Measurements from ENCODE around the gene VPS50. TPM values are rescaled to one million over a fixed set of nuclear protein-coding genes. Genes with fewer than 3 reads are reported as not detected.

Gene VPS50
- total and polyA plus RNA-seq, 4 donors: 4.0 to 18.2 (median 11.9) TPM

- Histone ChIP-seq H3K27me3 (ENCODE audit: control insufficient read depth in 4 of 4, insufficient read depth in 4 of 4, low read length in 3 of 4) (no peaks in the 10 kb centered on the region), H3K9ac (ENCODE audit: low read depth in 1 of 2, low read length in 2 of 2) (no peak overlapping the region), H3K27ac (ENCODE audit: low read depth in 1 of 2, low read length in 2 of 2) (no peak overlapping the region), H3K36me3 (ENCODE audit: control insufficient read depth in 4 of 4, insufficient read depth in 3 of 4, low read depth in 1 of 4, low read length in 3 of 4) (peaks cover 0 to 8% (median 1%) of the 10 kb centered on the region in 4 donors), H3K4me1 (ENCODE audit: control insufficient read depth in 4 of 4, insufficient read depth in 4 of 4, low read length in 3 of 4) (no peaks in the 10 kb centered on the region), H3K4me3 (ENCODE audit: low read depth in 1 of 3, low read length in 3 of 3) (no peak overlapping the region), H3K9me3 (ENCODE audit: control insufficient read depth in 4 of 4, low read length in 3 of 4) (no peaks in the 10 kb centered on the region)
- TF ChIP-seq NR2F2 (IDR thresholded peaks at IDR 0.05) (no peak), EGR1 (IDR thresholded peaks at IDR 0.05; ENCODE audit: low read depth in 2 of 2) (no peak), FOXA2 (IDR thresholded peaks at IDR 0.05) (no peak), JUND (IDR thresholded peaks at IDR 0.05) (no peak), RXRA (IDR thresholded peaks at IDR 0.05) (no peak), FOXA1 (IDR thresholded peaks at IDR 0.05) (no peak), CTCF (IDR thresholded peaks at IDR 0.05; ENCODE audit: low read depth, low read length, missing input control) (no peak), TAF1 (conservative IDR thresholded peaks at IDR 0.05) (no peak), MAX (IDR thresholded peaks at IDR 0.05) (no peak), HNF4A (conservative IDR thresholded peaks at IDR 0.05) (no peak), RAD21 (IDR thresholded peaks at IDR 0.05) (no peak), SP1 (IDR thresholded peaks at IDR 0.05) (no peak)
- TF ChIP-seq, protein P1, sequence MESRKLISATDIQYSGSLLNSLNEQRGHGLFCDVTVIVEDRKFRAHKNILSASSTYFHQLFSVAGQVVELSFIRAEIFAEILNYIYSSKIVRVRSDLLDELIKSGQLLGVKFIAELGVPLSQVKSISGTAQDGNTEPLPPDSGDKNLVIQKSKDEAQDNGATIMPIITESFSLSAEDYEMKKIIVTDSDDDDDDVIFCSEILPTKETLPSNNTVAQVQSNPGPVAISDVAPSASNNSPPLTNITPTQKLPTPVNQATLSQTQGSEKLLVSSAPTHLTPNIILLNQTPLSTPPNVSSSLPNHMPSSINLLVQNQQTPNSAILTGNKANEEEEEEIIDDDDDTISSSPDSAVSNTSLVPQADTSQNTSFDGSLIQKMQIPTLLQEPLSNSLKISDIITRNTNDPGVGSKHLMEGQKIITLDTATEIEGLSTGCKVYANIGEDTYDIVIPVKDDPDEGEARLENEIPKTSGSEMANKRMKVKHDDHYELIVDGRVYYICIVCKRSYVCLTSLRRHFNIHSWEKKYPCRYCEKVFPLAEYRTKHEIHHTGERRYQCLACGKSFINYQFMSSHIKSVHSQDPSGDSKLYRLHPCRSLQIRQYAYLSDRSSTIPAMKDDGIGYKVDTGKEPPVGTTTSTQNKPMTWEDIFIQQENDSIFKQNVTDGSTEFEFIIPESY (IDR thresholded peaks at IDR 0.05): no peak
- DNase-seq (ENCODE audit: low spot score): no peak
- whole genome bisulfite sequencing: 96% methylated on average over 1 of the region's 1 CpG
These were observed 129.7 kb downstream of the VPS50 start for GRCh38 chr7:93361853-93362252.

- no peak overlapping the region for H3K9ac ChIP-seq (ENCODE audit: low read depth in 1 of 2, low read length in 2 of 2)
- H3K4me3 ChIP-seq (ENCODE audit: low read depth in 1 of 3, low read length in 3 of 3): no peak overlapping the region
- no peaks in the 10 kb centered on the region for H3K27me3 ChIP-seq (ENCODE audit: control insufficient read depth in 4 of 4, insufficient read depth in 4 of 4, low read length in 3 of 4)
- TF ChIP-seq GABPA (IDR thresholded peaks at IDR 0.05 in 1 of 2, conservative IDR thresholded peaks at IDR 0.05 in 1 of 2) (no peak), MAX (IDR thresholded peaks at IDR 0.05) (no peak), RXRA (IDR thresholded peaks at IDR 0.05) (no peak), CTCF (IDR thresholded peaks at IDR 0.05; ENCODE audit: low read depth, low read length, missing input control) (no peak), HNF4G (IDR thresholded peaks at IDR 0.05) (no peak)
- no peak for DNase-seq (ENCODE audit: low spot score)
- H3K36me3 ChIP-seq (ENCODE audit: control insufficient read depth in 4 of 4, insufficient read depth in 3 of 4, low read depth in 1 of 4, low read length in 3 of 4): no peaks in the 10 kb centered on the region
- 47% methylated on average over 1 of the region's 1 CpG for WGBS
- H3K27ac ChIP-seq (ENCODE audit: low read depth in 1 of 2, low read length in 2 of 2): no peak overlapping the region
- H3K9me3 ChIP-seq (ENCODE audit: control insufficient read depth in 4 of 4, low read length in 3 of 4): no peaks in the 10 kb centered on the region
- no peaks in the 10 kb centered on the region for H3K4me1 ChIP-seq (ENCODE audit: control insufficient read depth in 4 of 4, insufficient read depth in 4 of 4, low read length in 3 of 4)
These were observed 132.6 kb downstream of the VPS50 start for GRCh38 chr7:93364806-93365205.

Measured in liver (tissue), 9 donors.